ENCODE data around the gene LGALS14. TPM values are rescaled to one million over a fixed set of nuclear protein-coding genes. Genes with fewer than 3 reads are reported as not detected.
"Not testable (repeated sequence)": the region's sequence is repeated elsewhere in the genome, so short reads cannot be mapped to it uniquely, and the experiment has no call there.

LGALS14 gene
- 1 to 10 TPM in 2 of 12 donors, under 1 TPM in 5, not detected in 5; 0.33 to 1.1 (median 0.49) TPM for polyA plus RNA-seq (ENCODE audit: insufficient read length in 12 of 12)
- long read RNA-seq, donor 1, partial matches to known transcripts: 0 of 1 reads
- long read RNA-seq, donor 1, other reads (novel, unspliced or antisense): 0 of 1 reads
- long read RNA-seq, donor 2: 0 reads
- long read RNA-seq, donor 3: 0 reads
- long read RNA-seq, donor 4: 0 reads
- long read RNA-seq, donor 5: 0 reads
- long read RNA-seq, donor 6: 0 reads
- long read RNA-seq, donor 7: 0 reads
- long read RNA-seq, donor 8, partial matches to known transcripts: 0 of 1 reads
- long read RNA-seq, donor 8, other reads (novel, unspliced or antisense): 0 of 1 reads
- long read RNA-seq, donor 9: 0 reads
- long read RNA-seq, donor 10, partial matches to known transcripts: 0 of 1 reads
- long read RNA-seq, donor 10, other reads (novel, unspliced or antisense): 0 of 1 reads
- long read RNA-seq, donor 11, partial matches to known transcripts: 0 of 2 reads
- long read RNA-seq, donor 11, other reads (novel, unspliced or antisense): 0 of 2 reads

- no peak for DNase-seq
These were observed at the start of gene LGALS14 for GRCh38 chr19:39704181-39705044. TSS of gene LGALS14 (plus strand) at chr19:39704481. CDS start at chr19:39704529, 48 bp downstream.

GRCh38 chr19:39655613-39656012 lies 48.7 kb upstream of the LGALS14 start, which contains the start of gene LGALS16:
TSS of gene LGALS16 (plus strand) at chr19:39655913. CDS start at chr19:39655962, 49 bp downstream.
- no peak for DNase-seq

- DNase-seq: no peak
These were observed 44.5 kb upstream of the LGALS14 start for GRCh38 chr19:39659791-39660190.

GRCh38 chr19:39660661-39661060 lies 43.6 kb upstream of the LGALS14 start:
- DNase-seq: no peak

- no peak for DNase-seq
These were observed 42.7 kb upstream of the LGALS14 start for GRCh38 chr19:39661565-39661964.

- DNase-seq: not testable (repeated sequence)
These were observed 34.4 kb upstream of the LGALS14 start for GRCh38 chr19:39669860-39670259.

GRCh38 chr19:39670998-39671397 lies 33.3 kb upstream of the LGALS14 start:
- no peak for DNase-seq

GRCh38 chr19:39671739-39672363 lies 32.4 kb upstream of the LGALS14 start:
- peak; percentile 30 for DNase-seq

GRCh38 chr19:39672473-39672872 lies 31.8 kb upstream of the LGALS14 start:
- DNase-seq: no peak

GRCh38 chr19:39673862-39674261 lies 30.4 kb upstream of the LGALS14 start:
- not testable (repeated sequence) for DNase-seq

GRCh38 chr19:39676004-39676403 lies 28.3 kb upstream of the LGALS14 start:
- DNase-seq: no peak

- peak; percentile 8 for DNase-seq
These were observed 26.1 kb upstream of the LGALS14 start for GRCh38 chr19:39677961-39678889.

GRCh38 chr19:39679056-39679790 lies 25.1 kb upstream of the LGALS14 start:
- peak; percentile 15 for DNase-seq

GRCh38 chr19:39679791-39680168 lies 24.5 kb upstream of the LGALS14 start:
- no peak for DNase-seq

GRCh38 chr19:39680593-39680992 lies 23.7 kb upstream of the LGALS14 start:
- DNase-seq: no peak

GRCh38 chr19:39681416-39681815 lies 22.9 kb upstream of the LGALS14 start:
- no peak for DNase-seq

GRCh38 chr19:39684267-39684666 lies 20.0 kb upstream of the LGALS14 start:
- no peak for DNase-seq

- no peak for DNase-seq
These were observed 17.5 kb upstream of the LGALS14 start for GRCh38 chr19:39686739-39687138.

- not testable (repeated sequence) for DNase-seq
These were observed 15.6 kb upstream of the LGALS14 start for GRCh38 chr19:39688637-39689036.

- DNase-seq: no peak
These were observed 12.1 kb upstream of the LGALS14 start for GRCh38 chr19:39692166-39692565.
